ENCODE measurements around the gene CYBC1. TPM values are rescaled to one million over a fixed set of nuclear protein-coding genes. Genes with fewer than 3 reads are reported as not detected.
A peak's percentile ranks its signal among the peaks of the same experiment; 100 is the strongest.

CYBC1 gene
- total RNA-seq, 1 donor: 72.4 TPM

DNA sequence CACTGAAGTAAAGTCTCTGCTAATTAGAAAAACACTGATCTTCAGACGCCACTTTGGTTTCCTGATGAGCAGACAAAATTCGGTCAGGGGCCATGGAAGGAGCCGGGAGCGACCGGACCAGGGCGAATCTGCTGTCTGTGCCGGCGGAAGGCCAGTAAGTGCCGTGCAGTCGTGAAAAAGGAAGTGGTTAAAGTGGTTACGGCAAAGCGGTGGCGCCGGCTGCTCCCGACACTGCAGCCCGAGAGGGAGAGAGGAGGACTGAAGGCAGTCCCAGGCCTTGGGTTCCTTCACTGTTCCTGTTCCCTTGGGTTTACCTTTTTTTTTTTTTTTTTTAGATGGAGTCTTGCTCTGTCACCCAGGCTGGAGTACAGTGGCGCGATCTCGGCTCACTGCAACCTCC is 49.7 kb downstream of the CYBC1 start:
- H3K27me3 ChIP-seq (ENCODE audit: insufficient read depth, low read length): no peaks in the 10 kb centered on the region
- DNase-seq (ENCODE audit: insufficient read length, low spot score, missing footprints): peak; percentile 69
- no peaks in the 10 kb centered on the region for H4K20me1 ChIP-seq (ENCODE audit: insufficient read depth, low read length)
- H3K4me3 ChIP-seq (ENCODE audit: insufficient read depth, low read length): no peak overlapping the region
- H3K4me2 ChIP-seq (ENCODE audit: insufficient read depth, low read length): no peak overlapping the region
- no peaks in the 10 kb centered on the region for H3K79me2 ChIP-seq (ENCODE audit: insufficient read depth, low read length)
- TF ChIP-seq CTCF (IDR thresholded peaks at IDR 0.05; ENCODE audit: extremely low read depth, low read depth, low read length): no peak
- no peaks in the 10 kb centered on the region for H3K36me3 ChIP-seq (ENCODE audit: insufficient read depth, low read length)
- no peak overlapping the region for H3K27ac ChIP-seq (ENCODE audit: low read depth, low read length)
- no peak overlapping the region for H2AFZ ChIP-seq (ENCODE audit: low read length)
- H3K4me1 ChIP-seq (ENCODE audit: insufficient read depth, low read length): peaks cover 12% of the 10 kb centered on the region
- no peaks in the 10 kb centered on the region for H3K9me3 ChIP-seq (ENCODE audit: low read depth, low read length)

DNA sequence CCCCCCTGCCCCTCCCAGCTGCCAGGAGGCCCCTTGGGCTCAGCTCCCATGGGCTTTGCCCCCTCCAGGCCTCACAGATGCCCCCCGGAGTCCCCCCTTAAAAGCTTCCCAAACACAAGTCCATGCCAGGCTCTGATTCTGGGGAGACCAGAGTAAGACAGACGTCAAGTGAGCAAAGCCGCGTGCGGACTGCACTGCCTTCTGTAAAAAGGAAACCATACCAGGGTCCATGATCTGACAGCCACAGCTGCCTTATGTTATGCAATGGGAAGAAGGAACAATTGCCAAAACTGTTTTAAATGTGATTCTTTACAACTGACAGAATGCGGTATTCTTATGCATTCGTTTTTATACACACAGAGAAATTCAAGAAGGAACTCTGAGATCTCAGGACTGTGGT is 50.3 kb downstream of the CYBC1 start:
- peak; percentile 52 for DNase-seq (ENCODE audit: insufficient read length, low spot score, missing footprints)
- no peak overlapping the region for H3K27ac ChIP-seq (ENCODE audit: low read depth, low read length)
- H3K79me2 ChIP-seq (ENCODE audit: insufficient read depth, low read length): no peaks in the 10 kb centered on the region
- no peak overlapping the region for H2AFZ ChIP-seq (ENCODE audit: low read length)
- no peaks in the 10 kb centered on the region for H3K36me3 ChIP-seq (ENCODE audit: insufficient read depth, low read length)
- TF ChIP-seq CTCF (IDR thresholded peaks at IDR 0.05; ENCODE audit: extremely low read depth, low read depth, low read length): no peak
- H3K9me3 ChIP-seq (ENCODE audit: low read depth, low read length): no peaks in the 10 kb centered on the region
- H3K4me2 ChIP-seq (ENCODE audit: insufficient read depth, low read length): no peak overlapping the region
- peaks cover 12% of the 10 kb centered on the region for H3K4me1 ChIP-seq (ENCODE audit: insufficient read depth, low read length)
- H3K27me3 ChIP-seq (ENCODE audit: insufficient read depth, low read length): no peaks in the 10 kb centered on the region
- no peak overlapping the region for H3K4me3 ChIP-seq (ENCODE audit: insufficient read depth, low read length)
- no peaks in the 10 kb centered on the region for H4K20me1 ChIP-seq (ENCODE audit: insufficient read depth, low read length)

DNA sequence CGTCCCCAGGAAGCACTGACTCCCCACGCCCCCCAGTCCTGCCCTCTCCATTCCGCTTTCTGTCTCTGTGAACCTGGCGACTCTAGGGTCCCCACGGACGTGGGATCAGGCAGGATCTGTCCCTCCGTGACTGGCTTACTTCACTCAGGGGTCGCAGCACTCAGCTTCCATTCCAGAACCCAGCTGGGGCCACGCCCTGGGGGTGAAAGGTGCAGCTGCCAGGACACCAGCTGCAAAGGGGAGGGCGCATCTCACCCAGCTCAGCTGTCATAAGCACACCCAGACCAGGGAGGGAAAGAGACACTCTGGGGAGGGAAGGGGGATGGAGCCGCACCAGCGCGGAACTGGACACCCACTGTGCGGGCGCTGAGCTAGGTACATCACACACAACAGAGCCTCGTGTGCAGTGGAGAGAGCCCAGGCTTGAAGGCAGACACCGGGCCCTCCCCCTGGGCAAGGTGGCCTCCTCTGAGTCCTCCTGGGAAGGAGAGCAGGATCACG is 50.9 kb downstream of the CYBC1 start:
- no peaks in the 10 kb centered on the region for H3K9me3 ChIP-seq (ENCODE audit: low read depth, low read length)
- no peak for TF ChIP-seq CTCF (IDR thresholded peaks at IDR 0.05; ENCODE audit: extremely low read depth, low read depth, low read length)
- no peak overlapping the region for H3K4me3 ChIP-seq (ENCODE audit: insufficient read depth, low read length)
- H3K36me3 ChIP-seq (ENCODE audit: insufficient read depth, low read length): no peaks in the 10 kb centered on the region
- peak; percentile 76 for DNase-seq (ENCODE audit: insufficient read length, low spot score, missing footprints)
- H3K4me2 ChIP-seq (ENCODE audit: insufficient read depth, low read length): no peak overlapping the region
- H3K27ac ChIP-seq (ENCODE audit: low read depth, low read length): no peak overlapping the region
- no peak overlapping the region for H2AFZ ChIP-seq (ENCODE audit: low read length)
- no peaks in the 10 kb centered on the region for H3K79me2 ChIP-seq (ENCODE audit: insufficient read depth, low read length)
- no peaks in the 10 kb centered on the region for H3K27me3 ChIP-seq (ENCODE audit: insufficient read depth, low read length)
- peaks cover 12% of the 10 kb centered on the region for H3K4me1 ChIP-seq (ENCODE audit: insufficient read depth, low read length)
- no peaks in the 10 kb centered on the region for H4K20me1 ChIP-seq (ENCODE audit: insufficient read depth, low read length)

DNA sequence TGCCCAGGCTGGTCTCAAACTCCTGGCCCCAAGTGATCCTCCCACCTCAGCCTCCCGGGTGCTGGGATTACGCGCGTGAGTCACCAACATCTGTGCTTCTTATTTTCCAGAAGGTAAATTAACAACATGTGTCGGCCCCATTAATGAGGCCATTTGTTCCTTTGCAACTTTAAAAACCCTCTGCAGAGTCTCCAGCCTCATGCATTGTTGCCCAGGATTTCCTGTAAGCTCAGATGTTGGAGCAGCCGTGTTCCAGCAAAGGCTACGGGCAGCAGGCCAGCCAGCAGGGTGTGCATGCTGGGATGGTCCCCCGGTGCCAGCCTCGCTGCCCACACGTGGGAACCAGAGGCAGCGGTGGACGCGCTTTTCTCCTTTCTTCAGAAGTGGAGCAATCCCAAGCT is 51.5 kb downstream of the CYBC1 start:
- Histone ChIP-seq H3K27ac (ENCODE audit: low read depth, low read length) (no peak overlapping the region), H3K4me2 (ENCODE audit: insufficient read depth, low read length) (no peak overlapping the region), H3K4me1 (ENCODE audit: insufficient read depth, low read length) (peaks cover 12% of the 10 kb centered on the region), H3K36me3 (ENCODE audit: insufficient read depth, low read length) (no peaks in the 10 kb centered on the region), H3K9me3 (ENCODE audit: low read depth, low read length) (no peaks in the 10 kb centered on the region), H3K4me3 (ENCODE audit: insufficient read depth, low read length) (no peak overlapping the region), H4K20me1 (ENCODE audit: insufficient read depth, low read length) (no peaks in the 10 kb centered on the region), H3K27me3 (ENCODE audit: insufficient read depth, low read length) (no peaks in the 10 kb centered on the region), H2AFZ (ENCODE audit: low read length) (no peak overlapping the region), H3K79me2 (ENCODE audit: insufficient read depth, low read length) (no peaks in the 10 kb centered on the region)
- peak; percentile 92 for DNase-seq (ENCODE audit: insufficient read length, low spot score, missing footprints)
- no peak for TF ChIP-seq CTCF (IDR thresholded peaks at IDR 0.05; ENCODE audit: extremely low read depth, low read depth, low read length)
